Endothelial cell of umbilical vein (primary cell): ENCODE results near the gene DCHS2. TPM values are rescaled to one million over a fixed set of nuclear protein-coding genes. Genes with fewer than 3 reads are reported as not detected.

Source experiments
- BruUV-seq: library from RNA; stranded (reverse); fragments of 400-500 nt; replicated peaks from 2 replicates; lab custom pipeline; 2021; lab: Mats Ljungman, UMichigan
- CTCF ChIA-PET: fragments of 300-600, 350-600 bp; sonication (Branson Sonifier 250); formaldehyde crosslinking; loops from one replicate; lab custom pipeline; 2021; ENCODE audit warnings: antibody characterized with exemption, inconsistent platforms; lab: Charles Lee
- POLR2A ChIA-PET: fragments of 300-600, 350-600 bp; sonication (Branson Sonifier 250); formaldehyde crosslinking; loops from one replicate; lab custom pipeline; 2021; ENCODE audit warnings: antibody characterized with exemption, inconsistent platforms; lab: Charles Lee
- DNase-seq: peaks from one replicate; pipeline ENCODE4 v3.0.0-alpha.2; 2011; ENCODE audit warnings: low read depth, low spot score
- FAIRE-seq: peaks from 2 replicates; lab custom pipeline; 2011; peaks lifted over from hg19 to GRCh38; lab: Jason Lieb, UNC
- H2AFZ ChIP-seq: 2 replicates; pipeline ENCODE4 v1.6.0; 2012; ENCODE audit warnings: low read depth, low read length, control low read depth, inconsistent platforms
- H3K27ac ChIP-seq: 2 replicates; pipeline ENCODE4 v1.5.1; 2011; ENCODE audit warnings: low read depth, mild to moderate bottlenecking, control low read depth, low read length, moderate library complexity; ENCODE audit not compliant: insufficient read depth
- H3K27me3 ChIP-seq, 2 experiments: 2 replicates each; pipeline versions ENCODE4 v1.6.0 to v1.6.1; 2011; ENCODE audit warnings: low read length in 2 of 2, mixed read lengths in 1 of 2; ENCODE audit not compliant: control insufficient read depth in 2 of 2, insufficient read depth in 2 of 2
- H3K36me3 ChIP-seq, 2 experiments: 2 replicates in 1 of 2; 3 replicates in 1 of 2; pipeline ENCODE4 v1.5.1; 2011; ENCODE audit warnings: low read length in 2 of 2, mild to moderate bottlenecking in 1 of 2, moderate library complexity in 1 of 2; ENCODE audit not compliant: control insufficient read depth in 2 of 2, insufficient read depth in 2 of 2; ENCODE audit errors: extremely low read depth in 1 of 2
- H3K4me1 ChIP-seq: 3 replicates; pipeline ENCODE4 v1.5.1; 2011; ENCODE audit warnings: mild to moderate bottlenecking, low read length; ENCODE audit not compliant: control insufficient read depth, insufficient read depth; ENCODE audit errors: extremely low read depth
- H3K4me2 ChIP-seq: 2 replicates; pipeline ENCODE4 v1.6.1; 2011; ENCODE audit warnings: low read length, control low read depth, mixed read lengths; ENCODE audit not compliant: insufficient read depth
- H3K4me3 ChIP-seq, 3 experiments: fragments of 200-600 bp in 1 of 3; sonication (generic), shearing (Covaris generic) in 1 of 3; replicated peaks in 1 of 3; 2 replicates each; pipeline ENCODE4 v1.5.1; 2011 to 2016; ENCODE audit warnings: control low read depth in 3 of 3, low read length in 3 of 3, mild to moderate bottlenecking in 2 of 3, inconsistent platforms in 1 of 3, low read depth in 1 of 3, moderate library complexity in 1 of 3; ENCODE audit not compliant: insufficient read depth in 1 of 3
- H3K79me2 ChIP-seq: 2 replicates; pipeline ENCODE4 v1.6.0; 2012; ENCODE audit warnings: low read length, inconsistent platforms; ENCODE audit not compliant: control insufficient read depth, insufficient read depth
- H3K9ac ChIP-seq: replicated peaks from 2 replicates; pipeline ENCODE3; 2011; ENCODE audit warnings: low read length, control low read depth; ENCODE audit not compliant: insufficient read depth; ENCODE audit errors: extremely low read depth
- H3K9me1 ChIP-seq: replicated peaks from 3 replicates; pipeline ENCODE4 v1.6.0; 2011; ENCODE audit warnings: mild to moderate bottlenecking, low read length; ENCODE audit not compliant: control insufficient read depth, insufficient read depth; ENCODE audit errors: extremely low read depth
- H3K9me3 ChIP-seq: replicated peaks from 2 replicates; pipeline ENCODE4 v1.5.1; 2012; ENCODE audit warnings: low read length, inconsistent platforms; ENCODE audit not compliant: control insufficient read depth, insufficient read depth
- H4K20me1 ChIP-seq: replicated peaks from 2 replicates; pipeline ENCODE3; 2011; ENCODE audit warnings: mild to moderate bottlenecking, low read length; ENCODE audit not compliant: control insufficient read depth, insufficient read depth; ENCODE audit errors: extremely low read depth
- EZH2 ChIP-seq: IDR thresholded peaks from 2 replicates; pipeline ENCODE4 v1.6.1; 2012; ENCODE audit warnings: borderline replicate concordance, low read depth, mild to moderate bottlenecking, moderate library complexity, low read length, inconsistent platforms; ENCODE audit not compliant: severe bottlenecking
- FOS ChIP-seq: IDR thresholded peaks from 2 replicates; pipeline ENCODE4 v1.6.1; 2011; ENCODE audit warnings: mild to moderate bottlenecking, low read length, moderate library complexity, borderline replicate concordance; ENCODE audit not compliant: insufficient read depth
- GATA2 ChIP-seq: IDR thresholded peaks from 2 replicates; pipeline ENCODE4 v1.7.0; 2011; ENCODE audit warnings: low read depth, mild to moderate bottlenecking, moderate library complexity, mixed read lengths, low read length; ENCODE audit not compliant: insufficient read length, insufficient read depth
- JUN ChIP-seq: IDR thresholded peaks from 2 replicates; pipeline ENCODE4 v1.6.1; 2011; ENCODE audit warnings: borderline replicate concordance, low read depth; ENCODE audit not compliant: insufficient read length, insufficient read depth
- MYC ChIP-seq: IDR thresholded peaks from one replicate; pipeline ENCODE4 v1.6.1; 2011; ENCODE audit warnings: mild to moderate bottlenecking, low read depth, low read length
- POLR2A ChIP-seq: IDR thresholded peaks from 2 replicates; pipeline ENCODE4 v1.6.1; 2012; ENCODE audit warnings: low read depth, mild to moderate bottlenecking, control low read depth, low read length
- POLR2AphosphoS5 ChIP-seq: IDR thresholded peaks from 2 replicates; pipeline ENCODE4 v1.6.1; 2012; ENCODE audit warnings: low read depth, mild to moderate bottlenecking, control low read depth, low read length, moderate library complexity; ENCODE audit not compliant: insufficient read depth
- dilution Hi-C: fragments of 300-500 bp; cut with MboI; formaldehyde crosslinking; loops from one replicate; pipeline ENCODE4 v1.15.0; 2019; ENCODE audit warnings: low sequenced_read_pairs; ENCODE audit not compliant: extremely low pct_ligation_motif_present
- intact Hi-C: fragments of 100-400 bp; cut with micrococcal nuclease; formaldehyde crosslinking; loops from one replicate; pipeline ENCODE4 v1.10.0; 2022
- polyA plus RNA-seq, 4 experiments: library from polyadenylated mRNA; depleted of rRNA in 3 of 4; stranded (reverse) in 3 of 4; unstranded in 1 of 4; fragments of >200 nt; gene quantifications; 2 replicates each; pipeline versions ENCODE4 v1.2.1 to v1.2.3, GENCODE V29; 2011 to 2012; ENCODE audit warnings: missing spikeins in 1 of 4
- total RNA-seq: library from RNA; stranded (reverse); gene quantifications from 2 replicates; pipeline ENCODE4 v1.2.3, GENCODE V29; 2021
- TF ChIP-seq, protein P1 (sequence below), 2 donors: IDR thresholded peaks; 1 replicate in 1 of 2; 2 replicates in 1 of 2; pipeline ENCODE4 v1.5.1; 2011; ENCODE audit warnings: low read length in 2 of 2, mild to moderate bottlenecking in 2 of 2, moderate library complexity in 2 of 2, control low read depth in 1 of 2, inconsistent platforms in 1 of 2, low read depth in 1 of 2; ENCODE audit not compliant: insufficient read depth in 1 of 2; ENCODE audit errors: extremely low read depth in 1 of 2
- TF ChIP-seq, protein P2 (sequence below): IDR thresholded peaks from 2 replicates; pipeline ENCODE4 v1.6.1; 2011; ENCODE audit not compliant: insufficient read depth, insufficient read length

The DCHS2 gene
- total and polyA plus RNA-seq, 2 donors (not counting 3 experiments of a cell fraction or from before 2014, with no cell fraction given): not detected

DNA sequence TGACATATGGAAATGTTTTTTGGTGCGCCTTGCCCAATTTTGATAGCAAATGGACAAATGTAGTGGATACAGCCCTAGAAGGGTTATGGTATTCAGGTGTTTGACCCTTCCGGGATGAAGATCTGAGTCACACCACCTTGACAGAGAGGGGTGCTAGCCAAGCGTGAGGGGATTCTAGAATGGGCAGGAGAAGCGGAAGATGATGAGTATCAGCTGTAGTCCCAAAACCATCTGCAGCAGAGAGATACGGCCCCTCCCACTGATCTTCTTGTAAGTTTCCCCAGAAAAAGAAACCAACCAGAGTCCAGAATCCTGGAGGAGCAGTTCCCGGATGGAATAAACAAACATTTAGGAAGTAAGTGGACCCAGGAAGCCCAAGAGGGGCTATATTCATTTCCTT is 18.1 kb downstream of the DCHS2 start:
- H4K20me1 ChIP-seq: no peaks in the 10 kb centered on the region
- no peaks in the 10 kb centered on the region for H3K9me1 ChIP-seq
- H3K4me3 ChIP-seq: no peak overlapping the region
- intact Hi-C loops (no loop called here), dilution Hi-C loops (no loop called here)
- no peaks in the 10 kb centered on the region for H3K4me1 ChIP-seq
- POLR2A ChIA-PET: no interaction called here
- TF ChIP-seq MYC: no peak
- TF ChIP-seq POLR2AphosphoS5: no peak
- no peak for TF ChIP-seq EZH2
- TF ChIP-seq JUN: no peak
- no peak for TF ChIP-seq GATA2
- TF ChIP-seq, protein P1, sequence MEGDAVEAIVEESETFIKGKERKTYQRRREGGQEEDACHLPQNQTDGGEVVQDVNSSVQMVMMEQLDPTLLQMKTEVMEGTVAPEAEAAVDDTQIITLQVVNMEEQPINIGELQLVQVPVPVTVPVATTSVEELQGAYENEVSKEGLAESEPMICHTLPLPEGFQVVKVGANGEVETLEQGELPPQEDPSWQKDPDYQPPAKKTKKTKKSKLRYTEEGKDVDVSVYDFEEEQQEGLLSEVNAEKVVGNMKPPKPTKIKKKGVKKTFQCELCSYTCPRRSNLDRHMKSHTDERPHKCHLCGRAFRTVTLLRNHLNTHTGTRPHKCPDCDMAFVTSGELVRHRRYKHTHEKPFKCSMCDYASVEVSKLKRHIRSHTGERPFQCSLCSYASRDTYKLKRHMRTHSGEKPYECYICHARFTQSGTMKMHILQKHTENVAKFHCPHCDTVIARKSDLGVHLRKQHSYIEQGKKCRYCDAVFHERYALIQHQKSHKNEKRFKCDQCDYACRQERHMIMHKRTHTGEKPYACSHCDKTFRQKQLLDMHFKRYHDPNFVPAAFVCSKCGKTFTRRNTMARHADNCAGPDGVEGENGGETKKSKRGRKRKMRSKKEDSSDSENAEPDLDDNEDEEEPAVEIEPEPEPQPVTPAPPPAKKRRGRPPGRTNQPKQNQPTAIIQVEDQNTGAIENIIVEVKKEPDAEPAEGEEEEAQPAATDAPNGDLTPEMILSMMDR (IDR thresholded peaks at IDR 0.05; ENCODE audit: extremely low read depth in 1 of 2, insufficient read depth in 1 of 2, low read depth in 1 of 2, low read length in 2 of 2): no peak
- no peak for TF ChIP-seq POLR2A
- TF ChIP-seq FOS: no peak
- TF ChIP-seq, protein P2, sequence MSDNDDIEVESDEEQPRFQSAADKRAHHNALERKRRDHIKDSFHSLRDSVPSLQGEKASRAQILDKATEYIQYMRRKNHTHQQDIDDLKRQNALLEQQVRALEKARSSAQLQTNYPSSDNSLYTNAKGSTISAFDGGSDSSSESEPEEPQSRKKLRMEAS: no peak
- no peak for DNase-seq
- BruUV-seq: no TSS peak
- no peaks in the 10 kb centered on the region for H3K9me3 ChIP-seq
- FAIRE-seq: no peak
- no peaks in the 10 kb centered on the region for H3K36me3 ChIP-seq
- H3K27ac ChIP-seq: no peak overlapping the region
- no peak overlapping the region for H3K9ac ChIP-seq
- no peak overlapping the region for H3K4me2 ChIP-seq
- CTCF ChIA-PET: no interaction called here
- H2AFZ ChIP-seq: no peak overlapping the region
- no peaks in the 10 kb centered on the region for H3K27me3 ChIP-seq
- H3K79me2 ChIP-seq: no peaks in the 10 kb centered on the region
